GM12873 (cell line): Measurements from ENCODE around the gene ULK4.

Experiments
- TF ChIP-seq, protein P1 (sequence below): IDR thresholded peaks from 2 replicates; pipeline ENCODE4 v1.5.1; 2012; ENCODE audit warnings: low read depth, mild to moderate bottlenecking, moderate library complexity, low read length, control low read depth; ENCODE audit not compliant: insufficient read depth; ENCODE audit errors: missing control alignments

The ULK4 gene

DNA sequence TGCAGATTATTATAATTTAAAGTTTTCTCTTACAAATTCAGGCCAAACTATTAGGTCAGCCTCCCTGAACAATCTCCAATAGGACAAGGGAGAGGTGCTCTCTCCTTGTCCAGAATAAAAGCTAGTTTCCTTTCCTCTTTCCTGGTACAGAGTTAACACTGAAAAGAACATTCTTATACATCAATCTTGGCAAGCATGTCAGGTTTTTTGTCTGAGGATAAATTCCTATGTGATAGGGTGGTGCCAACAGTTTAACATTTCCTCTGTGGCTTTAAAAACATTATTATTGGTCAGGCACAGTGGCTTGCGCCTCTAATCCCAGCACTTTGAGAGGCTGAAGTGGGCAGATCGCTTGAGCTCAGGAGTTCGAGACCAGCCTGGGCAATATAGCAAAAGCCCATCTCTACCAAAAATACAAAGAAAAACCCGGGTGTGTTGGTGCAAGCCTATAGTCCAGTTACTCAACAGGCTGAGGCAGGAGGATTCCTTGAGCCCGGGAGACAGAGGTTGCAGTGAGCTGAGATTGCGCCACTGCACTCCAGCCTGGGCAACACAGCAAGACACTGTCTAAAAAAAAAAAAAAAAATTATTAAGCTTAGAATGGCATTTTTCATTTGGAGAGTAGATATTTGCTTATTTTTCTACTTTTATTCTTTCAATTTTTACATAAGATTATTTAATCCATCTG, 13.7 kb upstream of the ULK4 start:
- TF ChIP-seq, protein P1, sequence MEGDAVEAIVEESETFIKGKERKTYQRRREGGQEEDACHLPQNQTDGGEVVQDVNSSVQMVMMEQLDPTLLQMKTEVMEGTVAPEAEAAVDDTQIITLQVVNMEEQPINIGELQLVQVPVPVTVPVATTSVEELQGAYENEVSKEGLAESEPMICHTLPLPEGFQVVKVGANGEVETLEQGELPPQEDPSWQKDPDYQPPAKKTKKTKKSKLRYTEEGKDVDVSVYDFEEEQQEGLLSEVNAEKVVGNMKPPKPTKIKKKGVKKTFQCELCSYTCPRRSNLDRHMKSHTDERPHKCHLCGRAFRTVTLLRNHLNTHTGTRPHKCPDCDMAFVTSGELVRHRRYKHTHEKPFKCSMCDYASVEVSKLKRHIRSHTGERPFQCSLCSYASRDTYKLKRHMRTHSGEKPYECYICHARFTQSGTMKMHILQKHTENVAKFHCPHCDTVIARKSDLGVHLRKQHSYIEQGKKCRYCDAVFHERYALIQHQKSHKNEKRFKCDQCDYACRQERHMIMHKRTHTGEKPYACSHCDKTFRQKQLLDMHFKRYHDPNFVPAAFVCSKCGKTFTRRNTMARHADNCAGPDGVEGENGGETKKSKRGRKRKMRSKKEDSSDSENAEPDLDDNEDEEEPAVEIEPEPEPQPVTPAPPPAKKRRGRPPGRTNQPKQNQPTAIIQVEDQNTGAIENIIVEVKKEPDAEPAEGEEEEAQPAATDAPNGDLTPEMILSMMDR, result no peak

DNA sequence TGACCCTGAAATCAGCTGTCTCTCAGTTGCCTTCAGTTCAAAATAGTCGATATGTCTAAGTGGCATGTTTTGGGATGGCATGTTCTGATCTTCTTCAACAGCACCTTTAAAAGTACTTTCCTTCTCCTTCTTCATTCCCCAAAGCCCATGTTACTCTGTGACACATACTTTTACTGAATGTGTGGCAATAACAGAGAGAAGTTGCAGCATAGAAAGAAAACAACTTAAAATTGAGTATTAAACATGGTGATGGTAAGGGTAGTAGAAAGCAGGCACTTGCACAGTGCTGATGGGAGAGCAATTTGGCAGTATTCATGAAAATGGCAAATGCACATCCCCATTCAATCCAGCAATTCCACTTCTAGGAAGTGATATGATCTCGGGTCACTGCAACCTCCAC, 12.3 kb upstream of the ULK4 start:
- TF ChIP-seq, protein P1, result no peak

DNA sequence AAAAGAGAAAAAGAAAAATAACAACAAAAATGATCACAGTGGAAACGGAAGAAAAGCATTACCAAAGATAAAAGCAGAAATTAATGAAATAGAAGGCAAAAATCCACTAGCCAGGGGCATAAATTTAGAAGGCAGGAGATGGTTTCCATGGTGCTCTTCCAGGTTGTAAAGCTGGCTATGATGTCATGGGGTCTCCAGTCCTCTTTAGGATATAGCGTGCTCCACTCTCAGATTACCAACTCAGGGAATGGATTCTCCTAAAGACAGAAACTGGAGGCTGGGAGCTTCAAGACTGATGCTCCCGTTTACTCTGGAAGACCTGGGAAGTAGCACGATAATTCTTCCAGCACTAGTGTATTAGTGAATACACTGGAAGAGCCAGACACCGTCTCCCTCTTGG, 10.9 kb upstream of the ULK4 start:
- TF ChIP-seq, protein P1, result no peak

DNA sequence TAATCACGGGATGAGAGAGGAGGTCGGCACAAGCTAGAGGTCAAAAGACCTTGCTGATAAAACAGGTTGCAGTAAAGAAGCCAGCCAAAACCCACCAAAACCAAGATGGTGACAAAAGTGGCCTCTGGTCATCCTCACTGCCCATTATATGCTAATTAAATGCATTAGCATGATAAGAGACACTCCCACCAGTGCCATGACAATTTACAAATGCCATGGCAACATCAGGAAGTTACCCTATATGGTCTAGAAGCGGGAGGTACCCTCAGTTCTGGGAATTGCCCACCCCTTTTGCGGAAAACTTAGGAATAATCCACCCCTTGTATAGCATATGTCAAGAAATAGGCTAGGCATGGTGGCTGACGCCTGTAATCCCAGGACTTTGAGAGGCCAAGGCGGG, 4.3 kb upstream of the ULK4 start:
- TF ChIP-seq, protein P1, result no peak

DNA sequence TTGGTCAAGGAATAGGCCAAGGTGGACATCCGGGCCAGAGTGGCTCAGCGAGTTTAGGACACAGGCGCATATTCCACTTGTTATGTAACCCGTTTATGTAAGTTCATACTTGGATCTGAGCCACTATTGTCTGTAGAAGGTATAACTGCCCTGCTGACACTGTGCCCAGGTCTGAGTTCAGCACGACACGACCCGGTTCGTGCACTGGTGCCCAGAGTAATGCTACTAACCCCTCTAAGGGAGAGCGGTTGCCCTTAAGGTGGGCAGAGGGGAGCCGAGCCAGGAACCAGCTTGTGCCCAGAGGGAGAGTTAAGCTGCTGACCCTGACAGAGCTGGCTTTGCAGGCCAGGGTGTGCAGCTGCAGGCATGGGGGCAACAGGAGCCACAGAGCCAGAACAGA, 1.9 kb upstream of the ULK4 start:
- TF ChIP-seq, protein P1, result no peak

DNA sequence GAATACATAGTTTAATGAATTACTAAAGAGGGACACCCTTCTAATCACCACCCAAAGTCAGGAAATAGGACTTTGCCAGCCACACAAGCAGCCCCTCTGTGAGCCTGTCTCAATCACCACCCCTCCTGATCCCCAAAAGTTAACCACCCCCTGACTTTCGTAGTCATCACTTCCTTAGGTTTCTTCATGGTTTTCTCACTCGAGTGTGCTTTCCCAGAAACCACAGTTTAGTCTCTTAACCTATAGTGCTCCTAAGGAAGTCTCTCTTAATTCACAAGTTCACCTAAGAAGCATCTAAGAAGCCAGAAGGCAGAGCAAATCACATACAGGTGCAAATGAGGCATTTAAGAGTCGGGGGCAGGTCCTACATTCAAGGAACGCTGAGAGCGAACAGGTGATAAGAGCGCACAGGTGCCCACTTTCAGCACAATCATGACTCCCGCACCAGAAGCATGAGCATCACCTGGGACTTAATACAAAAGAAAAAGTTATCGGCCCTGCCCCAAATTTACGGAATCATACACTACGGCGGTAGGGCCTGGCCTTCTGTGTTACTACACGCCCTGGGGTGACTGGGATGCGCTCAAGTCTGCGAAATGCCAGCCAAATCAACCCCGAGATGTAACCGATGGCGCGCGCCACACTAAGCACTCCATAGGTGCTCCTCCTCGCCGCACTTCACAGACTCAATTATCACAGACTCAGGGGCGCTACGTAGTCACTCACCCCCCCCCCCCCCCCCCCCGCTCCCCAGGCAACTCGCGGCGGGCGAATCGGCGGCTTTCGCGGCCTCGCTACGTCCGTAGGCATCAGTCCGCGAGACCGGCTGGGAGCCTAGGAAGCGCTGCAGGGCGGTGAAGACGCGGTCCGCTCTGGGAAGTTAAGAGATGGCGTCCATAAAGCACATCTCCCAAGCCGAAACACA, 815 bp downstream of the ULK4 start:
- TF ChIP-seq, protein P1, result no peak

DNA sequence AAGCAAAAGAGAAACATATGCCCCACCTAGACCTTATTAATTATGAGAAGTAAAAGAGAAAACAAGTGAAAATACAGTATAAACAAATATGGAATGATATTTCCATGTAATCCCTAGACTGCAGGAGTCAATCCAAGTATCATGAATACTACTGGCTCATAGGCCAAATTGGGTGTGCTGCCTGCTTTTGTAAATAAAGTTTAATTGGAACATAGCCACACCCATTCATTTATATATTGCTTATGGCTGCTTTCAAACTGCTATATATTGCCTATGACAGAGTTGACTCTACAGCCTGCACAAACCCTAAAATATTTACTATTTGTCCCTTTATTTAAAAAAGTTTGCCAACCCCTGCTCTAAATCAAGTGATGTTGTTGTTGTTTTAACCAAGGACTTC, 5.3 kb downstream of the ULK4 start:
- TF ChIP-seq, protein P1, result no peak
